ENCODE measurements around the gene AMBP.

The AMBP gene

DNA sequence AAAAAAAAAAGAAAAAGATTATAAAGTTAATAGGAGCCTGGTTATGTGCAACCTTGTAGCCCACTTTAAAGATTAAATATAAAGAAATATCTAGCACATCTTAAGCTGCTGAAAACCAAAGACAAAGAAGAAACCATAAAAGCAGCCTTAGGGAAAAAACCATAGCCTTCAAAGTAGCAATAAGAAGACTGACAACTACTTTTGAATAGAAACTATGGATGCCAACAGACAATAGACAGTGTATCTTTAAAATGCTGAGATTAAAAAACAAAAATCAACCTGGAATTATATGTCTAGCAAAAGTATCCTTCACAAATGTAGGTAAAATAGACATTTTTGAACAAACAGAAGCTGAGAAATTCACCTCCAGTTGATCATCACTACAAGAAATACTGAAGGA is 24.4 kb upstream of the AMBP start:
- TF ChIP-seq, protein P1, sequence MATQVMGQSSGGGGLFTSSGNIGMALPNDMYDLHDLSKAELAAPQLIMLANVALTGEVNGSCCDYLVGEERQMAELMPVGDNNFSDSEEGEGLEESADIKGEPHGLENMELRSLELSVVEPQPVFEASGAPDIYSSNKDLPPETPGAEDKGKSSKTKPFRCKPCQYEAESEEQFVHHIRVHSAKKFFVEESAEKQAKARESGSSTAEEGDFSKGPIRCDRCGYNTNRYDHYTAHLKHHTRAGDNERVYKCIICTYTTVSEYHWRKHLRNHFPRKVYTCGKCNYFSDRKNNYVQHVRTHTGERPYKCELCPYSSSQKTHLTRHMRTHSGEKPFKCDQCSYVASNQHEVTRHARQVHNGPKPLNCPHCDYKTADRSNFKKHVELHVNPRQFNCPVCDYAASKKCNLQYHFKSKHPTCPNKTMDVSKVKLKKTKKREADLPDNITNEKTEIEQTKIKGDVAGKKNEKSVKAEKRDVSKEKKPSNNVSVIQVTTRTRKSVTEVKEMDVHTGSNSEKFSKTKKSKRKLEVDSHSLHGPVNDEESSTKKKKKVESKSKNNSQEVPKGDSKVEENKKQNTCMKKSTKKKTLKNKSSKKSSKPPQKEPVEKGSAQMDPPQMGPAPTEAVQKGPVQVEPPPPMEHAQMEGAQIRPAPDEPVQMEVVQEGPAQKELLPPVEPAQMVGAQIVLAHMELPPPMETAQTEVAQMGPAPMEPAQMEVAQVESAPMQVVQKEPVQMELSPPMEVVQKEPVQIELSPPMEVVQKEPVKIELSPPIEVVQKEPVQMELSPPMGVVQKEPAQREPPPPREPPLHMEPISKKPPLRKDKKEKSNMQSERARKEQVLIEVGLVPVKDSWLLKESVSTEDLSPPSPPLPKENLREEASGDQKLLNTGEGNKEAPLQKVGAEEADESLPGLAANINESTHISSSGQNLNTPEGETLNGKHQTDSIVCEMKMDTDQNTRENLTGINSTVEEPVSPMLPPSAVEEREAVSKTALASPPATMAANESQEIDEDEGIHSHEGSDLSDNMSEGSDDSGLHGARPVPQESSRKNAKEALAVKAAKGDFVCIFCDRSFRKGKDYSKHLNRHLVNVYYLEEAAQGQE (IDR thresholded peaks at IDR 0.05; ENCODE audit: insufficient read depth in 1 of 2, low read depth in 2 of 2, low read length in 2 of 2) = no peak
- TF ChIP-seq FOXP2 (optimal IDR thresholded peaks at IDR 0.05; ENCODE audit: borderline replicate concordance, extremely low read depth, extremely low read length, insufficient read depth) (no peak), SIN3A (IDR thresholded peaks at IDR 0.05; ENCODE audit: borderline replicate concordance, insufficient read depth, low read length) (no peak), TAF1 (IDR thresholded peaks at IDR 0.05; ENCODE audit: borderline replicate concordance, insufficient read depth, low read length) (no peak), POLR2AphosphoS5 (IDR thresholded peaks at IDR 0.05; ENCODE audit: low read depth, low read length) (no peak)

DNA sequence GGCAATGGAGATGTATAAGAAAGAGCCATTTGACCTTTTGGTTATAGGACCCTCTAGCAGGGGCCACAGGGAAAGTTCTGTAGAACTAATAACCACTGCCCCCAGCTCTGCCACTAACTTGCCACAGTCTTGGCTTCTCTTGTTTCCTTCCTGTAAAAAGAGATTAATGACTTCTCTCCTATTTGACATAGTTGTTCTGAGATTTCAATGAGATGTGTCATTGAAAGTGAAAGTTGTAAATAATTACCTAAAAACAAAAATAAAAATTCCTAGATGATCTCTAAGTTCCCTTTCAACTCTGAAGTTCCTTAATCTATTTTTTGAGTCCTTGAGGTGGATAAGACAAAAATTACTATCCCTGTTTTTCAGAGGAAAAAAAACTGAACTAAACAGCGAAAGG is 22.4 kb upstream of the AMBP start:
- TF ChIP-seq, protein P1 (IDR thresholded peaks at IDR 0.05; ENCODE audit: insufficient read depth in 1 of 2, low read depth in 2 of 2, low read length in 2 of 2) = no peak
- TF ChIP-seq SIN3A (IDR thresholded peaks at IDR 0.05; ENCODE audit: borderline replicate concordance, insufficient read depth, low read length) (no peak), POLR2AphosphoS5 (IDR thresholded peaks at IDR 0.05; ENCODE audit: low read depth, low read length) (no peak), TAF1 (IDR thresholded peaks at IDR 0.05; ENCODE audit: borderline replicate concordance, insufficient read depth, low read length) (no peak)

DNA sequence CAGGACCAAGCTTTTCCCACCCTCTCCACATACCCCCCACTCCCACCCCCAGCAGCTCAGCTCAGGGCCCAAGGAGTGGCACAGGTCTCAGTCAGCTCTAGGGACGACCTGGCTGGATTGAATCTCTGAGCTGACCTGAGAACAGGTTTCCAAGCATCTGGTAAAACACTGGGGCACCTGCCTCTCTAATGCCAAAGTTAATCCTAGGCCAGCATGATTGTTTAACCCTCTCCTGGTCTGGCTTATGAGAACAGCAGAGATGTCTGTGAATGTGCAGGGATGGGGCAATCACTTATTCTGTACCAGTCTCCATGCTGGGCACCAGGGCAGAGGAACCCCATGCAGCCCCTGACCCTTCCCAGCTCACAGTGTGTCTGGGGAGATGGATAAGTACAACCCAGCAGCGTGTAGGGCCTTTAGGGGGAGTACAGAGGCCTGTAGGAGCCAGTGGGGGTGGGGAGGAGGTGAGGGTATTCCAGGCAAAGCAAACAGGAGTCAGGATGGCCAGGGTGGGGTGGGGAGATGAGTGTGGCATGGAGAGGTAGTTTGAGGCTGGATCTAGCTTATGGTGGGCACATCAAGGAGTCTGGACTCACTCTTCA is 21.7 kb upstream of the AMBP start:
- TF ChIP-seq FOXP2 (optimal IDR thresholded peaks at IDR 0.05; ENCODE audit: borderline replicate concordance, extremely low read depth, extremely low read length, insufficient read depth) (no peak), TAF1 (IDR thresholded peaks at IDR 0.05; ENCODE audit: borderline replicate concordance, insufficient read depth, low read length) (no peak), POLR2AphosphoS5 (IDR thresholded peaks at IDR 0.05; ENCODE audit: low read depth, low read length) (no peak), SIN3A (IDR thresholded peaks at IDR 0.05; ENCODE audit: borderline replicate concordance, insufficient read depth, low read length) (no peak)
- TF ChIP-seq, protein P1 (IDR thresholded peaks at IDR 0.05; ENCODE audit: insufficient read depth in 1 of 2, low read depth in 2 of 2, low read length in 2 of 2) = no peak

DNA sequence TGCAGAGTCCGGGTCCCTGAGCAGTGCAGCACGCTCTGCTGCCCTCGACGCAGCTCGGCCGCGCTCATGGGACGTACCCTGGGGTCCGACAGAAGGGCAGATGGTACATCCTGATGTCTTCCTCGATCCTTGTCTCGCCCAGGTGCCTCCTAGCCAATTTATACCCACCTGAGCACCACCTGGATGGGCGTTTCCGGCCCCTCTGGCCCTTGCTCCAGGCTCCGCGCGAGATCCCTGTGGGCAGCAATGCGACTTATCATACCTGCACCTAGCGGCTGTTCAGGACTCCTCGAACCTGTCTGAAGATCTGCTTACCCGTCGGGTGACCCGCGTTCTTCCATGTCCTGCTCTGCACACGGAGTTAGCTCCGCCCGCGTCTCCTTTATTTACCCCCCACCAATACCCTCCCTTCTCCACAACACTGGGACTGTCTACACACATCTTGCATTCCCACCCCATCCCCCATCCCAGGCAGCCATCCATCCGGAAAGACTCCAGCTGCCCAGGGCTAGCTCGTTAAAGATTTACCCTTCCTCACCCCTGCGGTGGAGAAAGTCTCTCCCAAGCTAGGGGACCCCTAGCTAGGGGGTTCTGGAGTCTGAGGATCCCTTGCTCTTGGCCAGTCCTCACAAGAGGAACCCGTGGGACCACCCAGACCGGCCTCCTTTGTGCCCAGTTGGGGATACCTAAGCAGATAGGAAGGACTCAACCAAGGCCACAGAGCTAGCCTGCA is 21.0 kb upstream of the AMBP start, which contains the start of gene KIF12:
KIF12 (minus strand) TSS at position 357 of the 733 bp plus-strand sequence; CDS start at position 341, 16 bp downstream.
- TF ChIP-seq FOXP2 (optimal IDR thresholded peaks at IDR 0.05; ENCODE audit: borderline replicate concordance, extremely low read depth, extremely low read length, insufficient read depth) (no peak), TAF1 (IDR thresholded peaks at IDR 0.05; ENCODE audit: borderline replicate concordance, insufficient read depth, low read length) (no peak), POLR2AphosphoS5 (IDR thresholded peaks at IDR 0.05; ENCODE audit: low read depth, low read length) (no peak), SIN3A (IDR thresholded peaks at IDR 0.05; ENCODE audit: borderline replicate concordance, insufficient read depth, low read length) (no peak)
- TF ChIP-seq, protein P1 (IDR thresholded peaks at IDR 0.05; ENCODE audit: insufficient read depth in 1 of 2, low read depth in 2 of 2, low read length in 2 of 2) = no peak

Measured in PFSK-1 (cell line).